Mesenteric fat pad (tissue), 1 donor: Measurements from ENCODE around the gene MRS2. TPM values are rescaled to one million over a fixed set of nuclear protein-coding genes. Genes with fewer than 3 reads are reported as not detected.
"Not testable (repeated sequence)": the region's sequence is repeated elsewhere in the genome, so short reads cannot be mapped to it uniquely, and the experiment has no call there.

Source experiments
- DNase-seq: peaks from one replicate; pipeline ENCODE4 v3.0.0-alpha.2; 2020; ENCODE audit warnings: low spot score
- long read RNA-seq: library from polyadenylated mRNA; unstranded; transcript quantifications from one replicate; pipeline ENCODE4 v2.0.0, GENCODE V29; 2020
- total RNA-seq: library from RNA; stranded (reverse); fragmentation: NEBNext Ultra II Directional; extraction: Animal tissue kit (Norgen Biotek cat#: 25700); gene quantifications from one replicate; pipeline ENCODE4 v1.2.1, GENCODE V29; 2021
- donor health status: DM: yes; HTN: yes; CAD: no.

MRS2 gene, protein sequence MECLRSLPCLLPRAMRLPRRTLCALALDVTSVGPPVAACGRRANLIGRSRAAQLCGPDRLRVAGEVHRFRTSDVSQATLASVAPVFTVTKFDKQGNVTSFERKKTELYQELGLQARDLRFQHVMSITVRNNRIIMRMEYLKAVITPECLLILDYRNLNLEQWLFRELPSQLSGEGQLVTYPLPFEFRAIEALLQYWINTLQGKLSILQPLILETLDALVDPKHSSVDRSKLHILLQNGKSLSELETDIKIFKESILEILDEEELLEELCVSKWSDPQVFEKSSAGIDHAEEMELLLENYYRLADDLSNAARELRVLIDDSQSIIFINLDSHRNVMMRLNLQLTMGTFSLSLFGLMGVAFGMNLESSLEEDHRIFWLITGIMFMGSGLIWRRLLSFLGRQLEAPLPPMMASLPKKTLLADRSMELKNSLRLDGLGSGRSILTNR
- 20.6 TPM for total RNA-seq
- long read RNA-seq, transcript MRS2-203 (11 exons, 3,313 nt): major isoform, 34 of 58 reads
- long read RNA-seq, transcript MRS2-202 (10 exons, 1,740 nt): minor isoform, 17 of 58 reads
- long read RNA-seq, partial matches to known transcripts: 1 of 58 reads
- long read RNA-seq, other reads (novel, unspliced or antisense): 5 of 58 reads

DNA sequence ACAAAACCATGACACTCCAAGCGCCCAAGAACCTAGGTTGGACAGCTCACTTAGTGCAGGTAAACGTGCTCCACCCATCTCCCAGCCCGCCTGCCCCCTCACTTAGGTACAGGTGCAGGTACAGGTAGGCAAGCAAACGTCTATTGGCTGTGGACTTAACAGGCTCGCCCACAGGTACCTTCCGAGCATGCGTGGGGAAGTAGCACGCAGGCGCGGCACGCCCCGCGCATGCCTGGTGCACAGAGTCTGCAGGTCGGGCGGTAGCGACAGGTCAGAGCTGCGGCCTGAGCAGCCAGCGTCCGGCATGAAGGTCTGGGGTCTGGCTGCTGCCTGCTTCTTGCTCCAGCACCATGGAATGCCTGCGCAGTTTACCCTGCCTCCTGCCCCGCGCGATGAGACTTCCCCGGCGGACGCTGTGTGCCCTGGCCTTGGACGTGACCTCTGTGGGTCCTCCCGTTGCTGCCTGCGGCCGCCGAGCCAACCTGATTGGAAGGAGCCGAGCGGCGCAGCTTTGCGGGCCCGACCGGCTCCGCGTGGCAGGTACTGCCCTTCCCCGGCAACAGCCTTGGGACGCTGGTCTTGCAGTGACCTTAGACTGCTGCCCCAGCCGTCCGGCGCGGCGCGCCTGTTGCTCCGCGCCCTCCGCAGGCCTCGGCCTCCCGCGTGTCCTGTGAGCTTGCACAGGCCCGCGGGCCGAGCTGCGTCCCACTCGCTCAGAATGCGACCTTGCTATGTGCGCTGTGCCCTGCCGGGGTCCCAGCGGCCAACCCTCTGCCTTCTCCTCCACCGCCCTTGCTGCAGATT, at the start of gene MRS2:
MRS2 (plus strand) TSS at position 240 of the 804 bp plus-strand sequence; CDS start at position 351, 111 bp downstream.
- peak; percentile 94 for DNase-seq

DNA sequence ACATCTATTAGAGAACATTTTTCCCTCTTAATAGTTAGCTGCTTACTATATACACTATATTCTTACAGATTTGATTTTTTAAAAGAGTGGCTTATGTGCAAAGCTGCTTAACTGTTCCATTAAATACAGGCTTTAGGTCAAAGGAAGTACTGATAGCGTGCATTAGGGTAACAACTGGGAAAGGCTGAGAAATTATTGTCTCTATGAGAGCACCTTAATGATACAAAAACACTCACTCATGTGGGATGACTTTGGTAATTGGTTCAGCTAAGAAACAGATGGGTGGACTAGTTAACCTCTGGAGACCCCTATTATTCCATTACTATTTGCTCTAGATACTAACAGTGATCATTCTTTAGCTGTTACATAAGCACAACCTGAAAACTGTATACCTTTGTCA, 48.9 kb upstream of the MRS2 start:
- no peak for DNase-seq

DNA sequence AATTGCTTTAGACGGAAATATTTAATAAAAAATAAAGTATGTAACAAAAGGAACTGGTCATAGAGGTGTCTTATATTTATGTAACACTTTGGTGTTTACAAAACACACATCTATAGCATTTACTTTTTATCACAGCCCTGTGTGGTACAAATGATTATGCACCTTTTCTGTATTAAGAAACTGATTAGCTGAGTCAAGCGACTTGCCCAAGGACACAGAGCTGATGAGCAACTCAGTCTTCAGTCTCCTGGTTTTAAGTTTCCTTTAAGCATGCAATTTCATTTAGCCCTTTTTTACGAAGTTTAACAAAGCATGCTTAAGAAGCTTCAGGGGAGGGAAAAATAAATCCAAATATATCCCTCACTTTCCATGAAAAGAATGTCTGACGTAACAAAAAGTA, 47.3 kb upstream of the MRS2 start:
- DNase-seq: no peak

DNA sequence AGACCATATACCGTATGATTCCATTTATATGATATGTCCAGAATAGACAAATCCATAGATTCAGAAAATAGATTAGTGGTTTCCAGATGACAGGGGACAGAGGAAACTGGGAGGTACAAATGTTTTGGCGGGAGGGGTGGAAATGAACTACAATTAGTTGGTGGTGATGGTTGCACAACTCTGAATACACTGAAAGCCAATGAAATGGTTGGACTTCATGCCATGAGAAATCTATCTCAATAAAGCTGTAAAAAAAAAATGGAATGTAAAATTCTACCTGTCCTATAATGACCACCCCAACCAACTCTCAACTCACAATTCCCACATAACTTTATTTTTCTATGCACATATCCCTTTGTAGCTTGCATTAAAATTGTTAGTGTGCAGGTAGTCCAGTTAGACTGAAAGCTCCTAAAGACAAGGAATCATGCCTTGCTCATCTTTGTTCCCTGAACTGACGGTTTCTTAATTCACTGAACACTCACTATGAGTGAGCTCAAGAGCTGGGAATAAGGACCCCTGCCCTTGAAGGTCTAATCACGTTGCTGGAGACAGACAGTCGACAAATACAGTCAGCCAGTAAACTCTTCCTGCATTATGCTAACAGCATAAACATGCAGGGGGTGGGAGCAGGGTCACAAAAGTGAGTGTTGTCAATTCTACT, 46.3 kb upstream of the MRS2 start:
- DNase-seq: no peak

DNA sequence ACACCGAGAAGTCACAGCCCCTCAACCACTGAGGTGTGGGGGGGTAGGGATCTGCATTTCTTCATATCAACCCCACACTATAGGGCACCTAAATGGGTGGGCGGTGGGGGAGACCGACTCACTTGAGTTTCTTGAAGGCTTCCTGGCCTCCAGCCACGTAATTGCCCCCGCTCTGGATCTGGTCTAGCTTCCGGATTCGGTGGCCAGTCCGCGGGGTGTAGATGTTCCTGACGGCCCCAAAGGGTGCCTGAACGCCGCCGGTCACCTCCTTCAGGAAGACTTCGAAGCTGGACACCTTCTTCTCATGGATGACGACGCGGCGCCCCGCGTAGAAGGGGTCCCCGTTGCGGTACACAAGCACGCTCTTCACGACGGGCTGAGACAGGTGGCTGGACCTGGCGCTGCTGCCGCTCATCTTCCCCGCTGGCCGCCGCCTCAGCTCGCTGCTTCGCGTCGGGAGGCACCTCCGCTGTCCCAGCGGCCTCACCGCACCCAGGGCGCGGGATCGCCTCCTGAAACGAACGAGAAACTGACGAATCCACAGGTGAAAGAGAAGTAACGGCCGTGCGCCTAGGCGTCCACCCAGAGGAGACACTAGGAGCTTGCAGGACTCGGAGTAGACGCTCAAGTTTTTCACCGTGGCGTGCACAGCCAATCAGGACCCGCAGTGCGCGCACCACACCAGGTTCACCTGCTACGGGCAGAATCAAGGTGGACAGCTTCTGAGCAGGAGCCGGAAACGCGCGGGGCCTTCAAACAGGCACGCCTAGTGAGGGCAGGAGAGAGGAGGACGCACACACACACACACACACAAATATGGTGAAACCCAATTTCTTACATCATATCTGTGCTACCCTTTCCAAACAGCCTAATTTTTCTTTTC, 45.2 kb upstream of the MRS2 start, which contains the start of gene DCDC2:
DCDC2 (minus strand) TSS at position 724 of the 883 bp plus-strand sequence; CDS start at position 415, 309 bp downstream.
- DNase-seq: no peak

DNA sequence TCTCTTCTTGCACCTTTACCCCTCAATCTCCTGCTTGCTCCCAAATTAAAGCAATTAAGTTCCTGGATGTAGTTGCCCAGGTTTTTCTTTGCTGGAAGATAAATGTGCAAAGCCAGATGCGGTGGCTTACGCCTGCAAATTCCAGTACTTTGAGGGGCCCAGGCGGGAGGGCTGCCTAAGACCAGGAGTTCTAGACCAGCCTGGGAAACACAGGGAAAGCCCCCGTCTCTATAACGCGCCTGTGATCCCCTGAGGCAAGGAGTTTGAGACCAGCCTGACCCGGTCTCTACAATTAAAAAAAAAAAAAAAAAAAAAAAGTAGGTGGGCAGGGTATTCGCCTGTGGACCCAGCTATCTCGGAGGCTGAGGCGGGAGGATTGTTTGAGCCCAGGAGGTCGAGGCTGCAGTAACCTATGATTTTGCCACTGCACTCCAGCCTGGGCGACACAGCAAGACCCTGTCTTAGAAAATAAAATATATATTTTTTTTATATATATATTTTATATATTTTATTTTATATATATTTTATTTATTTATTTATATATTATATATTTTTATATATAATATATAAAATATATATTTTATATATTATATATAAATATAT, 44.4 kb upstream of the MRS2 start:
- no peak for DNase-seq

DNA sequence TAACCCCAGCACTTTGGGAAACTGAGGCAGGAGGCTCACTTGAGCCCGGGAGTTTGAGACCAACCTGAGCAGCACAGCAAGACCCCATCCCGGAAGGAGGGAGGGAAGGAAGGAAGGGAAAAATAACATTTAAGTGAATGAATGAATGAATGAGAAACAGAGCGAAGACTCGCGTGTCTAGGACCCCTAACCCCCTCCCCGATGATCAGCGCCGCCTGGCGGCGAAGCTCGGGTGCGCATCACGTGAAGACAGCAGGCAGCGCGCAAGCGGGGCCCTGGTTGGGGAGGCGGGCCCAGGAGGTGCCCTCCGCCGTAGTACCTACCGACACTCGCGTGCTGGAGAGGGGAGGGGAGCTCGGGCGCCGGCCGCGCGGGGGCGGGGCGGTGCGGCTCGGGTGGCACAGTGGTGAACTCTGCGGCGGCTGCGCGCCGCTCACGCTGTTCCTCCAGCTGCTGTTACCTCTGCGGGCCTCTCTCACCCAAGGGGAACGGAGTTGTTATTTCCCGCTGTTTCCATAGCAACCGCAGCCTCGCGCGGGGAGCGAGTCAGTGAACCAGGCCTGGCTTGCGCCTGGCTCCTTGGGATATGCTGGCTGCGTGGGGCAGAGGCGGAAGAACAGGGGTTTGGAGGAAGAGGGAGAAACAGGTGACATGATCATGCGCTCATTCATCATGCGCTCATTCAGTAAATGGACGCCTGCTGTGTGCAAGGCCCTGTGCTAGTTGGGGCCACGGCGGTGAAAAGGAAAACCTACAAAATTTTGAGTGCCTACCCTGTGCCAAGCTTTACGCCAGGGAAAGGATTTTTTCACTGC, 42.9 kb upstream of the MRS2 start:
- no peak for DNase-seq

DNA sequence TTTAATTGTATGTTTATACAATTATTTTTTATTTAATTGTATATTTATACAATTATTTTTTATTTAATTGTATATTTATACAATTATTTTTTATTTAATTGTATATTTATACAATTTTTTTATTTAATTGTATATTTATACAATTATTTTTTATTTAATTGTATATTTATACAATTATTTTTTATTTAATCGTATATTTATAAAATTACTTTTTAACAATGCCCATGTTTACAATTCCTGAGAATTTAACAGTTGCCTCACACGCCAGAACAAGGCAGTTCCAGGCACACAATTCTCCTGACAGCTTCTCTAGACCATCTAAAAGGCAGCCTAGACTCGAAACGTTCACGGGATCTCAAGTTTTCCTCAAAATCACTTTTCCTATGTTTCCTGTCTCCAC, 40.4 kb upstream of the MRS2 start:
- not testable (repeated sequence) for DNase-seq

DNA sequence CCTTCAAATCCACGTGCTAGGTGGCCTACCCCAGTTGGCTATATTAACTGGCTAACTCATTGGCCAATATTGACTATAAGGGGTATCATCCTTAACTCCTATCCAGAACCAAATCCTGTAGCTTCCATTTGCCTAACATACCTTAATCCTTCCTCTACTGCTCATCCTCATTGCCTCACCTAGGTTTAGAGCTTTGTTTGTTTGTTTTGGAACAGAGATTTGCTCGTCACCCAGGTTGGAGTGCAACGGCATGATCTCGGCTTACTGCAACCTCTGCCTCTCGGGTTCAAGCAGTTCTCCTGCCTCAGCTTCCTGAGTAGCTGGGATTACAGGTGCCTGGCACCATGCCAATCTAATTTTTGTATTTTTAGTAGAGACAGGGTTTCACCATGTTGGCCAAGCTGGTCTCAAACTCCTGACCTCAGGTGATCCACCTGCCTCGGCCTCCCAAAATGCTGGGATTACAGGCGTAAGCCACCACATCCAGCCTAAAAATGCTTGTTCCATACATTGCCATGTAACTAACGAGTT, 37.6 kb upstream of the MRS2 start:
- not testable (repeated sequence) for DNase-seq

DNA sequence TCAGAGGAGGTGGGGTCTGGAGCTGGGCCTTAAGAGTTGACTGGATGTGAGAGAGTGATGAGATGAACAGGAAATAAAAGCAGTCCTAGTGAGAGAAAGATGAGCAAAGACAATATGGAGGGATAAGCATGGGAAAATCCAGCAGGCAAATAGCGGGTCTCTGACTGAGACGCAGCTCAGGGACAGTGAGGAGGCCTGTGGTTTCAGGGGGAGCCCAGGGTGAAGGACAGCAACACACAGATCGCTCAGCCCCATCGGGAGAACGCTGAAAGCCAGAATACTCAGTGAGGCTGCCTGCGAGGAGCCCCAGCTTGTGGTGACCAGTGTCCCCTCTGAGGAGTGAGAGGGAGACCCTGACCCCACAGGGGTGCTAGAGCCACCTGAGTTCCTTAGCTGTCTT, 28.1 kb upstream of the MRS2 start:
- no peak for DNase-seq

DNA sequence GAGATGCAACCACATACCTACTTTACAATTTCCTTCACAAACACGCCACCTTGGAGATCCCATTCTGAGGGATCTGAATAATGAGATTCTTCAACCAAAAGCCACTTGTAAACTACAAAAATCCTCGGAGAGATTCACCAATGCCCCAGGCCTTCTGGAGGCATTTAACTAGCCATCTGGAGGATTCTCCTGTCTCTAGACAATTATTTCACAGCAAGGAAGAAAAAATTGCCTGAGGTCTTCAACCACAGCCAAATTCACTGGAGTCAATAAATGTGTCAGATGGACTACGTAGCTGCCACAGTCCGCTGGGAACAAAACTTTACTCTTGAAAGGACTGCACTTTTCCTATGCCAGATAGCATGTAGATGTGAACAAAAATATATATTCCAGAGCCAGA, 25.9 kb upstream of the MRS2 start:
- DNase-seq: no peak

DNA sequence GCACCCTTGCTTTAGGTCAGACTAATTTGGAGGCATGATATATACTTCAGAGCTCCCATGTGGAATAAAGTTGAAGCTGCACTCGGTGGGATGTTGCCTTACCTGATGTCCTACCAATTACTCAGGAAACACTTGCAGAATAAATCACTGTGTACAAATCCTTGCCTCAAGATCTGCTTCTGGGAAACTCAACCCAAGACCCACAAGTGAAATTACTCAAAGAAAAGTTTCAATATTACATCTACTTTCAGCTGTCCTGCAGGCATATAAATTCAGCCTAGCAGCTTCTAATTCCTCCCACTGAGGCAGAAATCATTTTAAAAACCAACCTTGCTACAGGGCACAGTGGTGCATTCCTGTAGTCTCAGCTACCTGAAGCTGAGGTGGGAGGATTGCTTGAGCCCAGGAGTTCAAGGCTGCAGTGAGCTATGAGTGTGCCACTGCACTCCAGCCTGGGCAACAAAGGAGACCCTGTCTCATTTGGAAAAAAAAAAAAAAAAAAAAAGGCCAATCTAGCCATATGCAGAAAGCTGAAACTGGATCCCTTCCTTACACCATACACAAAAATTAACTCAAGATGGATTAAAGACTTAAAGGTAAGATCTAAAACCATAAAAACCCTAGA, 24.2 kb upstream of the MRS2 start:
- no peak for DNase-seq

DNA sequence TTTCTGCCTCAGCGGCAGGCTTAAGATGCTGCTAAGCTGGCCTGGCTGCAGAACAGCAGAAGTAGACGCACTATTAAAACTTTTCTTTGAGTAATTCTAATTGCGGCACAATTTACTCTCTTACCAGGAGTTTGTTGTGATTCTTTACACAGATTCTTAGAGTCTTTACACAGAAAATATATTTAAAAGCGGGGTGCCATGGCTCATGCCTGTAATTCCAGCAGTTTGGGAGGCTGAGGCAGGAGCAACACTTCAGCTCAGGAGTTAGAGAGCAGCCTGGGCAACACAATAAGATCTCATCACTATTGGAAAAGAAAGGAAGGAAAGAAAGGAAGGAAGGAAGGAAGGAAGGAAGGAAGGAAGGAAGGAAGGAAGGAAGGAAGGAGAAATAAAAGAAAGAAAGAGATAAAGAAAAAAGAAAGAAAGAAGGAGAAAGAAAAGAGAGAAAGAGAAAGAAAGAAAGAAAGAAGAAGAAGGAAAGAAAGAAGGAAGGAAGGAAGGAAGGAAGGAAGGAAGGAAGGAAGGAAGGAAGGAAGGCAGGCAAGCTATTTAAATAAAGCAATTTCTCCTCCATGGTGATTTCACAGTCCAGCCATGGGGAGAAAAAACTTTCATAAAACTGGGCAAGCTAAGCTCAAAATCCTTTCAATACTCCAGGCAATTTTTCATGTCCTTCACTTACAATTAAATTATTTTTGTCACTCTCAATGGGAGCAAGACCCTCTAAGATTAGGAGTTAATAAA, 21.1 kb upstream of the MRS2 start:
- no peak for DNase-seq

DNA sequence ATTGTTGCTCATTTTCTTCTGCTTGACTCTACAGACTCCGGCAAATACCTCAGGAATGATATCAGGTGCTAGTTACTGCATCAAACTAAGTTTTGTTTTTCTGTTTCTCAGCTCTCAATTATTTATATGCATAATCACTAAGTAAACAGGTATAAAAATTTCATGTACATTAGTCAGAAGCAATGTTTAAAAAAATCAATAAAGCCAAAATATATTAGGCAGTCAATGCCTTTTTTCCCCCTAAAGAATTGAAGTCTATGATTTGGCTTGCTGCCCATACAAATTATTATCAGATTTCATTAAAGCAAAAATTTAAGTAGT, 20.6 kb upstream of the MRS2 start:
- DNase-seq: no peak

DNA sequence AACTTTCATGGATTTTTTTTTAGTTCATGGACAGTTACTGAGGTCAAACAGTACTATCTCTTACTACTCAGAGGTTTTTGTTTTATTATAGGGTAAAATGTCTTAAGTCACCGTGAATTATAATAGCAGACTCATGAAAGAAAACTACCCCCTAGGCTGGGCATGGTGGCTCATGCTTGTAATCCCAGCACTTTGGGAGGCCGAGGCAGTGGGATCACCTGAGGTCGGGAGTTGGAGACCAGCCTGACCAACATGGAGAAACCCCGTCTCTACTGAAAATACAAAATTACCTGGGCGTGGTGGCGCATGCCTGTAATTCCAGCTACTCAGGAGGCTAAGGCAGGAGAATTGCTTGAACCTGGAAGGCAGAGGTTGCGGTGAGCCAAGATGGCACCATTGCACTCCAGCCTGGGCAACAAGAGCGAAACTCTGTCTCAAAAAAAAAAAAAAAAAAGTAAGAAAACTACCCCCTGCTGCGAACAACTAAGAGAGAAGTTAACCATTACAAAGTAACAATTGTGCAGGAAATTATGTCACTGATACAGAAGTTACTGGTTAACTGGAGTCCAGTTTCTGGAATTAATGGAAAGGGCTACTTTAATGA, 19.7 kb upstream of the MRS2 start:
- DNase-seq: not testable (repeated sequence)

DNA sequence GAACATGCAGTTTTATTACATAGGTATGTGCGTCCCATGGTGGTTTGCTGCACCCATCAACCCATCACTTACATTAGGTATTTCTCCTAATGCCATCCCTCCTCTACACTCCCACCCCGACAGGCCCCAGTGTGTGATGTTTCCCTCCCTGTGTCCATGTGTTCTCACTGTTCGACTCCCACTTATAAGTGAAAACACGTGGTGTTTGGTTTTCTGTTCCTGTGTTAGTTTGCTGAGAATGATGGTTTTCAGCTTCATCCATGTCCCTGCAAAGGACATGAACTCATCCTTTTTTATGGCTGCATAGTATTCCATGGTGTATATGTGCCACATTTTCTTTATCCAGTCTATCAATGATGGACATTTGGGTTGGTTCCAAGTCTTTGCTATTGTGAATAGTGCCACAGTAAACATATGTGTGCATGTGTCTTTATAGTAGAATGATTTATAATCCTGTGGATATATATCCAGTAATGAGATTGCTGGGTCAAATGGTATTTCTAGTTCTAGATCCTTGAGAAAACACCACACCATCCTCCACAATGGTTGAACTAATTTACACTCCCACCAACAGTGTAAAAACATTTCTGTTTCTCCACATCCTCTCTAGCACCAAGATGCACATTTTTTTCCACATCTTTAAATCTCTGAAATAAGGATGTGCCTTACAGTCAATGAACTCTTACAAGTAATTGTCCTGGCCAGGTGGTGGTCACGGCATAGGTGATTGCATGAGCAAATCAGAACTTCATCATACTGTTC, 18.2 kb upstream of the MRS2 start:
- not testable (repeated sequence) for DNase-seq
